Astrocyte of the cerebellum (primary cell): ENCODE measurements around the gene COL25A1.

Experiments
- DNase-seq: peaks from one replicate; pipeline ENCODE4 v3.0.0-alpha.2; 2011; ENCODE audit warnings: low read depth
- H3K4me3 ChIP-seq: 2 replicates; pipeline ENCODE4 v1.5.1; 2011; ENCODE audit warnings: mild to moderate bottlenecking, low read depth, low read length, moderate library complexity
- CTCF ChIP-seq: IDR thresholded peaks from 2 replicates; pipeline ENCODE4 v1.5.1; 2012; ENCODE audit warnings: low read length, low read depth, moderate library complexity, mild to moderate bottlenecking; ENCODE audit errors: missing control alignments
- in situ Hi-C: cut with HindIII; loops from 2 replicates; pipeline ENCODE4 v1.10.0; 2017; ENCODE audit warnings: low sequenced_read_pairs

The COL25A1 gene

GRCh38 chr4:109233570-109233969 is 68.9 kb downstream of the COL25A1 start:
- in situ Hi-C loops = no loop called here
- DNase-seq = no peak
- no peak for TF ChIP-seq CTCF
- H3K4me3 ChIP-seq = no peak overlapping the region

- TF ChIP-seq CTCF = no peak
- DNase-seq = no peak
- no peak overlapping the region for H3K4me3 ChIP-seq
- in situ Hi-C loops = no loop called here
Measured at GRCh38 chr4:109232681-109233080, 69.8 kb downstream of the COL25A1 start.

- in situ Hi-C loops = no loop called here
- H3K4me3 ChIP-seq = no peak overlapping the region
- no peak for TF ChIP-seq CTCF
- DNase-seq = no peak
Measured at GRCh38 chr4:109231331-109231730, 71.1 kb downstream of the COL25A1 start.

- no peak overlapping the region for H3K4me3 ChIP-seq
- in situ Hi-C loops = no loop called here
- DNase-seq = no peak
- TF ChIP-seq CTCF = no peak
Measured at GRCh38 chr4:109229028-109229427, 73.4 kb downstream of the COL25A1 start.

GRCh38 chr4:109218288-109218687 is 84.2 kb downstream of the COL25A1 start:
- in situ Hi-C loops = no loop called here
- no peak for DNase-seq
- TF ChIP-seq CTCF = no peak
- H3K4me3 ChIP-seq = no peak overlapping the region

GRCh38 chr4:109216085-109216696 is 86.3 kb downstream of the COL25A1 start:
- no peak for DNase-seq
- in situ Hi-C loops = no loop called here
- H3K4me3 ChIP-seq = no peak overlapping the region
- no peak for TF ChIP-seq CTCF
